Glomerular visceral epithelial cell (primary cell): ENCODE measurements around the gene RIPOR3.
A peak's percentile ranks its signal among the peaks of the same experiment; 100 is the strongest.
"Not testable (repeated sequence)": the region's sequence is repeated elsewhere in the genome, so short reads cannot be mapped to it uniquely, and the experiment has no call there.

Experiments used
- DNase-seq: peaks from one replicate; pipeline ENCODE4 v3.0.0-alpha.2; 2016; ENCODE audit errors: extremely low spot score

The RIPOR3 gene

DNA sequence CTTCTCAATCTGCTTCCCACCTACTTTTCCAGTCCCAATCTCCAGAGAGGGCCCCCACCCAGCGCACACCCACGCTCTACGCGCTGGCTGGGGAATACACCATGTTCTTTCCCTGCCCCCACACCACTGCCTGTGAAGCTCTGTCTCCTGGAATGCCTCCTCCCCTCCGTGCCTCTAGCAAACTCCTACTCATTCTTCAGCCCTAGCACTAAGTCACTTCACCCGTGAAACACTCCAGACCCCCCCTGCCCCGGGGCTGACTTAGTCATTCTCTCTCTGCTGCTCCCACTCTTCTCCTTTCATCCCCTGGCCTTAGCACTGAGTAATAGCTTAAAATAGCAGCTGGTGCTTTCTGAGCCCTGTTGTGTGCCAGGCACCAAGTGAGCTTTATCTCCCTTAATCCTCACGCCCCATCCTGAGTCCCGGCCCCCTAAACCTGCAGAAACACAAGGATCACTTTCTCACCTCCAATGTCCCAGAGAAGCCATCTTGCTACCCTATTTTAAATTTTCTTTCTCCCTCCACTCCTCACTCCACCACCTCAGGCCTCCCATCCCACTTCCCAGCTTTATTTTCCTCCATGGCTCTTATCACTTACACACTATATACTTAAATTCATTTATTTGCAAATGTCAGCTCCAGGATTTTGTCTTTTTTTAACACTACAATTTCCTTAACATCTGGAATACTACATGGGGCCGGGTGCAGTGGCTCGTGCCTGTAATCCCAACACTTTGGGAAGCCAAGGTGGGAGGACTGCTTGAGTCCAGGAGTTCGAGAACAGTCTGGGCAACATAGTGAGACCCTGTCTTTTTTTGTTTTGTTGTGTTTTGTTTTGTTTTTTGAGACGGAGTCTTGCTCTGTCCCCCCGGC lies 33.7 kb upstream of the RIPOR3 start:
- DNase-seq, result peak; percentile 99

DNA sequence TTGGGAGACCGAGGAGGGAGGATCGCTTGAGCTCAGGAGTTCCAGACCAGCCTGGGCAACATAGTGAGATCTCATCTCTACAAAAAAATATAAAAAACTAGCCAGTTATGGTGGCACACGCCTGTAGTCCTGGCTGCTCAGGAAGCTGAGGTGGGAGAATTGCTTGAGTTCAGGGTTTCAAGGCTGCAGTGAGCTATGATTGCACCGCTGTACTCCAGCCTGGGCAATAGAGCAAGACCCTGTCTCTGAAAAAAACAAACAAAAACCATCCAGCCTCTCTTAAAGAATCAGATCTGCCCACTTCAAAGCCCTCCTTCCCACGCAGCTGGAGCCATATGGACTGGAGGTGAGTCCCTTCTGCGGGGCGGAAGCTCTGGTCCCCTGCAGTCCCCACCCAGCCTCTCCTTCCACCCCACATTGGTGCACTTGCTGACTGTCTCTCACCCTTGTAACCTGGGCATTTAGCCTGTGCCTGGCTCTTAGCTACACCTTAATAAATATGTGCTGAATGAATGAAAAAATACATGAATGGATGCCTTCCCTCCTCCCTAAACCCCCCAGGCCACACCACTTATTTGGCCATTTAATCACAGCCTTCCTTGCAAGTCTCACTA lies 32.9 kb upstream of the RIPOR3 start:
- DNase-seq, result no peak

DNA sequence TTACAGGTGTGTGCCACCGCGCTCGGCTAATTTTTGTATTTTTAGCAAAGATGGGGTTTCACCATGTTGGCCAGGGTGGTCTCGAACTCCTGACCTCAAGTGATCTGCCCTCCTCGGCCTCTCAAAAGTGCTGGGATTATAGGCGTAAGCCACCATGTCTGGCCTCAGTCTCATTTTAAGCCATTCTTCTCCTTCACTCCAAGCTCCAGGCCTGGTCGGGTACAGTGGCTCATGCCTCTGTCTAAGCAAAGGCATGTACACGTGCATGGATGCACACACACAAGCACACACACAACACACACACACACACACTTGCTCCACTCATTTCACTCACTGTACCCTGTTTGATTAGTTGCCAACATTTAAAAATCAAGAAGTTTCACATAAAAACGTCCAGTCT lies 32.3 kb upstream of the RIPOR3 start:
- no peak for DNase-seq

DNA sequence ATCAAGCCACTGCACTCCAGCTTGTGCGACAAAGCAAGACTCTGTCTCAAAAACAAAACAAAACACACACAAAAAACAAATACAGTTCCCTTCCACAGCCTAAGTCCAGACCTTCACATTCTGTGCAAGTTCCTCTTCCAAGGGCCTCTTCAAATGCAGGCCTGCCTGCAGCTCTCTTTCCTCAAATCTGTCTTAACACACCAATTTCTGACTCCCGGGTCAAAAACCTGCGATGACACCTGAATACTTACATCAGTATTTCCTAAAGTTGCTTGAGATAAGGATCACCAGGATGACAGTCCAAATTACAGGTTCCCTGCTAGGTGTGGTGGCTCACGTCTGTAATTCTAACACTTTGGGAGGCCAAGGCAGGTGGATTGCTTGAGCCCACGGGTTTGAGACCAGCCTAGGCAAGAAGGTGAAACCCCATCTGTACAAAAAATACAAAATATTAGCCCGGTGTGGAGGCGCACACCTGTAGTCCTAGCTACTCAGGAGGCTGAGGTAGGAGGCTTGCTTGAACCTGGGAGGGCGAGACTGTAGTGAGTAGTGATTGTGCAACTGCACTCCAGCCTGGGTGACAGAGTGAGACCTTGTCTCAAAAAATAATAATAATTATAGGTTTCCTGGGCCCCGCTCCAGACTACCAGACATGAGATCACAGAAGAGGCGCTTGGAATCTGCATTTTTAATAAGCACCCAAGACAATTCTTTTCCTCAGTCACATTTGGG lies 31.2 kb upstream of the RIPOR3 start:
- no peak for DNase-seq

DNA sequence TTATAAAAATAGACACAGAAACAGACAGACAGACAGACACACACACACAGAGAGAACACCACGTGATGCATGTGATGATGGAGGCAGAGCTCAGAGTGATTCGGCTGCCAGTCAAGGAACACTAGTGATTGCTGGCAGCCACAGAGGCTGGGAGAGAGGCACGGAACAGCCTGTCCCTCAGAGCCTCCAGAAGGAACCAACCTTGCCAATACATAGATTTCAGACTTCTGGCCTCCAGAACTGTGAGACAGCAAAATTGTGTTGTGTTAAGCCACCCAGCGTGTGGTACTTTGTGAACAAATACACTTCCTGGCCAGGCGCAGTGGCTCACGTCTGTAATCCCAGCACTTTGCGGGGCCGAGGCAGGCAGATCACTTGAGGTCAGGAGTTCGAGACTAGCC lies 30.5 kb upstream of the RIPOR3 start:
- DNase-seq, result no peak

DNA sequence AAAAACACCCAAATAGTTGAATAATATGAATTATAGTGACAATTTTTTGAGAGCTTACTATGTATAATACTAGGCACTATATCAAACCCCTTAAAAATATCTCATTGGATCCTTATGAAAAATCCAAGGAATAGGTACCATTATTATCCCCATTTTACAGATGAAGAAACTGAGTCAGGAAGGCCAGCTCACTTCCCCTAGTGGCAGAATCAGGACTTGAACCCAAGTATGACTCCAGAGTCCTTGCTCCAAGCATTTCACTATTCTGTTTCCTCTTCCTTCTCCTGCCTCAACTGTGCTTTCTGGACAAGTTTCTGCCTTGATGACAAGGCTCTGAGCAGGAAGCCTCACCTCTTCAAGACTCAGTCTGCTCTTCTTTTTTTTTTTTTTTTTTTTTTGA lies 29.2 kb upstream of the RIPOR3 start:
- DNase-seq, result no peak

DNA sequence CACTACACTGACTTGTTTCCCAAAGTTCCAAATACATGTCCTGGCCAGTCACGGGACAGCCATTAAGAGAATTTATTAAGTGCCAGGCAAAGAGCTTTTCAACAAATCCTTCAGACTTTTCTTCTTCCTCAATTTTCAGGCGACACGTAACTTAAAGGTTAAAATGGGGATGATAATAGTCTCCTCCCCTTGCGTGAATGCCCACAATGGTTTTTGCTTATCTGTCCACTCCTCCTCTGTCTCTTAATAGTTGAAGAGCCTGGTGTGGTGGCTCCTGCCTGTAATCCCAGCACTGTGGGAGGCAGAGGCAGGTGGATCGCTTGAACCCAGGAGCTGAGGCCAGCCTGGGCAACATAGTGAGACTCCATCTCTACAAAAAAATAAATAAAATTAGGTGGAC lies 28.7 kb upstream of the RIPOR3 start:
- DNase-seq, result no peak

DNA sequence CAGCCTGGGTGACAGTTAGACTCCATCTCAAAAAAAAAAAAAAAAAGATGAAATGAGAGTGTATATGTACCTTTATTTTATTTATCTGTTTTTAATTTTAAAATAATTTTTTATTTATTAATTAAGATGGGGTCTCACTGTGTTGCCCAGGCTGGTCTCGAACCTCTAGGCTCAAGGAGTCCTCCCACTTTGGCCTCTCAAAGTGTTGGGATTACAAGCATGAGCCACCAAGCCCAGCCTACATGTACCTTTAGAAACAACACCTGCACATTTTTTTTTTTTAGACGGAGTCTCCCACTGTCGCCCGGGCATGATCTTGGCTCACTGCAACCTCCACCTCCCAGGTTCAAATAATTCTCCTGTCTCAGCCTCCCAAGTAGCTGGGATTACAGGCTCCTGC lies 28.0 kb upstream of the RIPOR3 start:
- no peak for DNase-seq

DNA sequence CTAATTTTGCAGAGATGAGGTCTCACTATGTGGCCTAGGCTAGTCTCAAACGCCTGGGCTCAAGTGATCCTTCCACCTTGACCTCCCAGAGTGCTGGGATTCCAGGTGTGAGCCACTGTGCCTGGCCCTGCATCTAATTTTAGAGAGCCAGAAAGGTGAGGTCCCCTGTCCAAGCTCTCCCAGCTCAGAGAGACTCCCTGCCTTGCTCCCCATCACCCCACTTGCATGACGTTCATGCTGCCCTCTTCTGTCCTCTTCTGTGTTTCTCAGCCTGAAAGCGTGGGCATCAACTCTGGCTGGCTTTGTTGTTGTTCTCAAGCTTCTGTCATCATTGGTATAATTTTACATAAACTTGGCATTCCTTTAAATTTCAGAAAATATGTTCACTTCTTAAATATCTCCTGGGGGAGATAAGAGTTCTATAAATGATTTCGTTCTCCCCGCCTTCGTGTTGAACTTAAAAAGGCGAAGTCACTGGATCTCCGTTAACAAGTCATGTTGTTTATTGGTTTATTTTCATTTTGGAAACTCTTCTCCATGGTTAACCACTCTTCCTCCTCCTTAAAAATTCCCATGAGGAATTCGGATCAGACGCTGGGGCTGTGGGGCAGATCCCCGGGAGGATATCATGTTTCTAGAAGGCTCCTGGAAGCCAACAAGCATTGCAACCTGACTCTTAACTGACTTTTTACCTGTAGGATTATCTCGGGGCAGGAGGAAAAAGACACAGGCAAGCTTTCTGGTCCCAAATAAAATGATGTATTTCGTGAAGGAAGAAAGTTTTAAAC lies 26.8 kb upstream of the RIPOR3 start:
- DNase-seq, result no peak

DNA sequence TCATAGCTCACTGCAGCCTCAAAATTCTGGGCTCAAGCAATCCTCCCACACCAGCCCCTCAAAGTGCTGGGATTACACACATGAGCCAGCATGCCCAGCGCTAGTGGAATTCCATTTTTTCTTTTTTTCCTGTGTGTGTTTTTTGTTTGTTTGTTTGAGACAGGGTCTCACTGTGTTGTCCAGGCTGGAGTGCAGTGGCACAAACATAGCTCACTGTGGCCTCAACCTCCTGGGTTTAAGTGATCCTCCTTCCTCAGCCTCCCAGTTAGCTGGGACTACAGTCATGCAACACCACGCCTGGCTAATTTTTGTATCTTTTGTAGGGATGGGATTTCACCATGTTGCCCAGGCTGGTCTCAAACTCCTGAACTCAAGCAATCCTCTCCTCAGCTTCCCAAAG lies 26.0 kb upstream of the RIPOR3 start:
- DNase-seq, result no peak

DNA sequence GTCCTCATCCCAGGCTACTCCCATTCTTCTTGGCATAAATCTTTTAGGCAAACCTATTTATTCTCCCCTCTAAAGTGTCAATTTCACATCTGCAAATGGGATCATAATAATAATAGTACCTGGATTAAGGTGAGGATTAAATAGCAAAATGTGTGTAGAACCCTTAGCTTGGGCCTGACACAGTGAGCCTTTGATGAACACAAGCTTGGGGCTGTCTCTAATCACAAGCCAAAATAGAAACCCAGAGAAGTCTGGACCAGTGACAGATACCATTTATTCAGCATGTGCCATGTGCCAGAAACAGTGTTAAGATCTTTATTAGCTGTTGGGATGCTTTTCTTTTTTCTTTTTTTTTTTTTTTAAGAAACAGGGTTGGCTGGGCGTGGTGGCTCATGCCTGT lies 25.2 kb upstream of the RIPOR3 start:
- no peak for DNase-seq

DNA sequence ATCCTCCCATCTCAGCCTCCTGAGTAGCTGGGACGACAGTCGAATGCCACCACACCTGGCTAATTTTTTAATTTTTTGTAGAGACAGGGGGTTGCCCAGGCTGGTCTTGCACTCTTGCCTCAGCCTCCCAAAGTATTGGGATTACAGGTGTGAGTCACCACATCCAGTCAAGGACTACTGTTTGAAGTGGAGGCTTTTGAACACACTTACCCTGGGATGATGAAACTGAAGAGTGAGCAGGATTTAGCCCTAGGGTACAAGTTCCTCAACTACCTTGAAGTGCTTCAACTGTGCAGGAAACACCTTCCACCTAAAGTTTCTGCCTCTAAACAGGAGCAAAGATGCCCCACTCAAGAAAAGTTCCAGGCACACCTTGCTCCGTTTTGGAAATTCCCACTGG lies 24.4 kb upstream of the RIPOR3 start:
- no peak for DNase-seq

DNA sequence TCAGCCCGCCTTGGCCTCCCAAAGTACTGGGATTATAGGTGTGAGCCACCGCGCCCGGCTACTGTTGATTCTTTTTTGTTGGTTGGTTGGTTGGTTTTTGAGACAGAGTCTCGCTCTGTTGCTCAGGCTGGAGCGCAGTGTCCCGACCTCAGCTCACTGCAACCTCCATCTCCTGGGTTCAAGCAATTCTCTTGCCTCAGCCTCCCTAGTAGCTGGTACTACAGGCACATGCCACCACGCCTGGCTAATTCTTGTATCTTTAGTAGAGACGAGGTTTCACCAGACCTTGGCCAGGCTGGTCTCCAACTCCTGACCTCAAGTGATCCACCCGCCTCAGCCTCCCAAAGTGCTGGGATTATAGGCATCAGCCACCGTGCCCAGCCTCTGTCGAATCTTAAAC lies 23.1 kb upstream of the RIPOR3 start:
- DNase-seq, result not testable (repeated sequence)

DNA sequence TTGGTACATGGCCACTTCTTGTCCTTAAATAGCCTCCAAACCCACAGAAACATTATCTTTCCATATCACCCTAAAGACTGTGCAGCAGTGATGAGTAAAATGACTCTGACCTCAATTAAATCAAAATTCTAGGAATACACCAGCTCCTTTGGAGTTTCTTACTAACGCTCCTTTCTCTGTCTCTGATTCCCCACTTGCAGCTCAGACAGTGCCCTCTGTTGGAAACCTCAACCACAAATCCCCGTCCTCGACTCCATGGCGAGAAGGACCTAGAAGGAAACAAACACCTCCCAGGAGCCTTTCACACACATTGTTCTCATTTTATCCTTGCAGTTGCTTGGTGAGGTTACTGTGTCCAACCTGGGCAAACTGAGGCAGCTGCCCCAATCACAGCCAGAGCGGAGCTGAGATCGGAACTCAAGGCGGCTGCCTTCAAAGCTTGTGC lies 22.3 kb upstream of the RIPOR3 start:
- DNase-seq, result no peak

DNA sequence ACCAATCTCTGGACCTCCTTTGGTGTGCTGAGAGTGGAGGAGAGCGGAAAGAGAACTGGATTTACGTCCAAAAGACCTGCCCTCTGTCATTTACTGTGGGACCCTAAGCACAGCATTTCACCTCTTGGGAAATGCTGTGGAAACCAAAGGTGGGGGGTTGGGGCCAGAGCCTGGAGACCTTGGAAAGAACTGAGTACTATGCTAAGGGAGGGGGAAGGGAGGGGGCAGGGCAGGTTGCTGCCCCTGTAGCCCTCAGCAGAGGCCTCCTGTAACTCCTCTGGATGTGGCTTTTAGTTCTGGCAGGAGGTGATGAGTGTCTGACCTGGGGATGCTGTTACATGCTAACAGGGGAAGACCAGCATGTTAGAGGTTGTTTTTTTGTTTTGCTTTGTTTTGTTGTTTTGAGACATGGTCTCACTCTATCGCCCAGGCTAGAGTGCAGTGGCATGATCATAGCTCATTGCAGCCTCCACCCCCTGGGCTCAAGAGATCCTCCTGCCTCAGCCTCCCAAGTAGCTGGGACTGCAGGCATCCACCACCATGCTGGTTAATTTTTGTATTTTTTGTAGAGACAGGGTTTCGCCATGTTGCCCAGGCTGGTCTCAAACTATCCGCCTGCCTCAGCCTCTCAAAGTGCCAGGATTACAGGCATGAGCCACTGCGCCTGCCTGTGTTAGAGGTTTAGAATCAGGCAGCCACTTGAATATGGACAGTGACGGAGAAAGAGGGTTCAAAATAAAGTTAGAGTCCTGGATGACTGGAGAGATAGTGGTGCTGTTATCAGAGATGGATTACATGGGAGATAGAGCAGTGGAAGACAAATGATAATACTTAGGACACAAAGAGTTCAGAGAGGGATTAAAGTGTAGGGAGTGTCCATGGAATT lies 21.7 kb upstream of the RIPOR3 start:
- DNase-seq, result no peak

DNA sequence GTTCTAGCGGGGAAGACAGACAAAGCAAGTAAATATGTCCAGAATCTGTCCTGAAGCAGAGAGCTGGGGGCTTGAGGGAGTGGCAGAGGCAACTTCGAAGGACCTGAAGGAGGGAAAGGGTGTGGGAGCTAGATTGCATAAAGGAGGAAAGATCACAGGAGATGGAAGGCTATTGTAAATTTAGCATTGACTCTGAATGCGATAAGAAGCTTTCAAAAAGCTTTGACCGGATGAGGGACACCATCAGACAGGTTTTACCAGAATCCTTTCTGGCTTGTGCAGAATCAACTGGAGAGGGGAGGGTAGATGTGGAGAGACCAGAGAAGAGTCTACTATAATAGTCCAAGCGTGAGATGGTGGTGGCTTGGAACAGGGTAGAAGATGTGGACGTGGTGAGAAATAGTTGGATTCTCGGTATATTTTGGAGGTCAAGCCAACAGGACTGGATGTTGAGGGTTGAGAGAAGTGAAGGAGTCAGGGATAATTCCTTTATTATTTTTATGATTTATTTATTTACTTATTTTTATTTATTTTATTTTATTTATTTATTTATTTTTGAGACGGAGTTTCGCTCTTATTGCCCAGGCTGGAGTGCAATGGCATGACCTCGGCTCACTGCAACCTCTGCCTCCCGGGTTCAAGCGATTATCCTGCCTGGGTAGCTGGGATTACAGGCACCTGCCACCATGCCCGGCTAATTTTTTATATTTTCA lies 19.9 kb upstream of the RIPOR3 start:
- no peak for DNase-seq

DNA sequence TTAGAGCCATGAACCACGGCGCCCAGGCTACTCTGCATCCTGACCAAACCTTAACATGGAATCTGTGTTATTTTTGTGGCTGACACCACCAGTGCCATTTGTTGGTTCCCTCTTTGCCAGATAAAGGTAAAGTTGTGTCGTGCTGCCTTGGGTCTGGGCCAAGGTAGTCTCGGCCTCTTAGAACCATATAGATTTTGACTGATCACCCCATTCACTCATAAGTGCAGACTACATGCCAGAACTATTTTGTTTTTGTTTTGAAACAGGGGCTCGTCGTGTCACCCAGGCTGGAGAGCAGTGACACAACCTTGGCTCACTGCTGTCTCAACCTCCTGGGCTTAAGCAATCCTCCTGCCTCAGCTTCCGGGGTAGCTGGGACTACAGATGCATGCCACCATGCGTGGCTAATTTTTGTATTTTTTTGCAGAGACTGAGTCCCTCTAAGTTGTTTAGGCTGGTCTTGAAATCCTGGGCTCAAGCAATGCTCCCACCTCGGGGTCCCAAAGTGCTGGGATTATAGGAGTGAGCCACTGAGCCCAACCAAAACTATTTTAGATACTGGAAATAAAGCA lies 19.2 kb upstream of the RIPOR3 start:
- no peak for DNase-seq

DNA sequence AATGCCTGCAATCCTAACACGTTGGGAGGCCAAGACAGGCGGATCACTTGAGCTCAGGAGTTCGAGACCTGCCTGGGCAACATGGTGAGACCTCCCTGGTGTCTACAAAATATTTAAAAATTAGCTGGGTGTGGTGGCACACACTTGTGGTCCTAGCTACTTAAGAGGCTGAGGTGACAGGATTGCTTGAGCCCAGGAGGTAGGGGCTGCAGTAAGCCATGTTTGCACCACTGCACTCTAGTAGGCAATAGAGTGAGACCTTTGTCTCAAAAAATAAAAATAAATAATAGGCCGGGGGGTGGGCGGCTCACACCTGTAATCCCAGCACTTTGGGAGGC lies 18.3 kb upstream of the RIPOR3 start:
- DNase-seq, result no peak

DNA sequence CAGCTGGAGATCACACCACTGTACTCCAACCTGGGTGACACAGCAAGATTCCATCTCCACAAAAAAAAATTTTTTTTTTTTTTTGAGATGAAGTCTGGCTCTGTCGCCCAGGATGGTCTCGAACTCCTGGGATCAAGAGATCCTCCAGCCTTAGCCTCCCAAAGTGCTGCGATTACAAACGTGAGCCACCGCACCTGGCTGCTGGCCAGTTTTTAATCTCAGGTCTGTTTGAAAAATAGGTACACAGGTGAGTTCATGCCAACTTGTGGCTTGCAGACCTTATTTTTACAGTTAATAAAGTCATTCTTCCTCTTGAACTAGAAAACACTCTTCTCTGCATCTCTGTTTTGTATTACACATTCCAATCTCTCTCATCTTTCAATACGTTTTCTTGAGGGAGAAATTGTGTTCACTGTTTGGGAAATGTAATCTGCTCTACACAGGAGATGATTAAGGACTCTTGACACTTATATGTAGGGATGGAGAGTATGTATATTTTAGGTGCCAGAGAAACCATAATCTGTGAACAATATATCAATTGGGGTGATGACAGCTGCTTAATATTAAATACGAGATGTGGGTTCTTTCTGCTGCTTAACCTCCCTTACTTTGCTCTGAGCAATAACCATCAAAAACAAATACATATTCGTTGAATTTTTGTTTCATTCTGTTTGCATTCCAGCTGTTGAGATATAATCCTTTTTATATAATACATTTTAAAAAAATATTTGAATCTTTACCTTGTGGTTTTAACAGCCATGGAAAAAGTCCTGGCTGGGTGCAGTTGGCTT lies 17.7 kb upstream of the RIPOR3 start:
- no peak for DNase-seq
